HS-5 (cell line): Measurements from ENCODE around the gene EEF1AKMT3.

Experiments used
- DNase-seq: peaks from one replicate; pipeline ENCODE4 v3.0.0-alpha.2; 2012; ENCODE audit warnings: low read depth

The EEF1AKMT3 gene

GRCh38 chr12:57751432-57751787 lies 21.0 kb upstream of the EEF1AKMT3 start:
- DNase-seq = no peak

GRCh38 chr12:57751788-57752667 lies 20.4 kb upstream of the EEF1AKMT3 start, which contains the start of gene CDK4:
TSS of gene CDK4 (minus strand) at chr12:57752310. CDS start at chr12:57751717, 593 bp downstream.
- peak; percentile 95 for DNase-seq

DNA sequence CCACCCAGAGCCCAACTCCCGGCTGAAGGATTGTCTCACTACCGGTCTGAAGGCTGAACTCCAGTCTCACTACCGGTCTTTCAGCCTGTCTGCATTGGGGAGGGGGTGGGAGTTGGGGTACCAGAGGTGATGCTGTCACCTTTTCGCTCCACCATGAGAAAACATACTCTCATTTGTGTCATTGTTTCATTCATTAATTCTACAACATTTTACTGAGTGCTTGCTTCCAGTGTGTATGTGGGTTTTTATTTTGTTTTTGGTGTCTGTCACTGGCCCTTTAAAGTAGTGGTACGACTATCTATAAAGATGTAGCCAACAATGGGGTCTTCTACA lies 19.8 kb upstream of the EEF1AKMT3 start:
- DNase-seq = no peak

GRCh38 chr12:57753756-57754337 lies 18.6 kb upstream of the EEF1AKMT3 start:
- DNase-seq = no peak

GRCh38 chr12:57754411-57755193 lies 17.8 kb upstream of the EEF1AKMT3 start, which contains the start of gene MARCHF9:
TSS of gene MARCHF9 (plus strand) at chr12:57755103. CDS start at chr12:57755529, 426 bp downstream.
- no peak for DNase-seq

DNA sequence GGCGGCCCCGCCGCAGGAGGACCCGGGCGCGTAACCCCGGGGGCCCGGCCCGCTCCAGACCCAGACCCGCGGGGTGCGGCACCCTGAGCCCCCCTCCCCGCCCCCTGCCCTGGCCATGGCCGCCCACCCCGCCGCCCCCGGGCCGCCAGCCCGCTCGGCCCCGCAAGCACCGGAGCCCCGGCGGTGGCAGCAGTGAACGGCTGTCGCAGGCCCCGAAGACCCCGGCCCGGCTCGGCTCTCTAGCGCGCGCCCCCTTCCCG lies 17.3 kb upstream of the EEF1AKMT3 start:
- DNase-seq = no peak

DNA sequence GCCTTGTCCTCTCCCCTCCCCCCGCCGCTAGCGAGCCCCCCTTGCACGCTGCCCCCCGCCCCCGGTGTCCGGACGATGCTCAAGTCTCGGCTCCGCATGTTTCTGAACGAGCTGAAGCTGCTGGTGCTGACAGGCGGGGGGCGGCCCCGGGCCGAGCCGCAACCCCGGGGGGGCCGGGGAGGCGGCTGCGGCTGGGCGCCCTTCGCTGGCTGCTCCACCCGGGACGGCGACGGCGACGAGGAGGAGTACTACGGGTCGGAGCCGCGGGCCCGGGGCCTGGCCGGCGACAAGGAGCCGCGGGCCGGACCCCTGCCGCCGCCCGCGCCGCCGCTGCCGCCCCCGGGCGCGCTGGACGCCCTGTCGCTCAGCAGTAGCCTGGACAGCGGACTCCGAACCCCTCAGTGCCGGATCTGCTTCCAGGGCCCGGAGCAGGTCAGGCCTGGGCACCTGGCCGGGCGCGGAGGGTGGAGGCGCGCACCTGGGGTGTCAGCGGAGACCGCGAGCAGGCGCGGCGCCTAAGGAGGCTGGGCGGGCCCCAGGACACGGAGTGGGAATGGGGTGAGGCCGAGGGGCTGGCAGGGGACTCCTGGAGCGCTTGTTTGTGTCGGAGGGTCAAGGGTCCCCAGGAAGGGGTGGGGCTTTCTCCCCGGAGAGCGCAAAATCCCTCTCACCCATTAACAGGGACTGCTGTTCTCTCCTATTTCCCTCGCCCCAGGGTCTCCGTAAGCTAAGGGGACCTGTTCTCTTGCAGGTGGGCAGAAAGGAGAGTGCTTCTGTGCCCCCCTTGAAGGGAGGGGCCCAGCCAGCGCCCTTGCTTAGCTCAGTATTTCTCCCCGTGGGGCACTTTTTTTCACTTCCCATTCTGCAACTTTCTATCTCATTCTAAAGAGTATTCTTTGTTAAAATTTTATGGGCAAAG lies 16.7 kb upstream of the EEF1AKMT3 start:
- DNase-seq = no peak

- no peak for DNase-seq
Measured at GRCh38 chr12:57756406-57757341, 15.7 kb upstream of the EEF1AKMT3 start.

DNA sequence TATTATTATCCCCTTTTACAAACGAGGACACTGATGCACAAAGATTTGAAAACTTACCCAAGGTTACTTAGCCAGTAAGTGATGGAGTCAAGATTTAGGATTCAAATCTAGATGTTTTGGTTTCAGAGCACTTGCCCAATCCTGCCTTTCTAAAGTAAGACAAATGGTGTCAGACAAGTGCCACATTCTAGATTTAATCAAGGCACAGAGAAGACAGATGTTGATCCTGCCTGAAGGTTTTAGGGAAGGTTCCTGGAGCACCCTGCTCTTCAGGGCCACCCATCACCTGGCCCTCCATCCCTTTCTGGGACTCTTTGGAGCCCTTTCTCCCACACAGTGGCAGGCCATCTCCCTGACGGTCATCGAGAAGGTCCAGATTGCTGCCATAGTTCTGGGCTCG lies 14.6 kb upstream of the EEF1AKMT3 start:
- DNase-seq = no peak

GRCh38 chr12:57758552-57759359 lies 13.7 kb upstream of the EEF1AKMT3 start:
- no peak for DNase-seq

GRCh38 chr12:57759360-57759980 lies 12.9 kb upstream of the EEF1AKMT3 start:
- DNase-seq = no peak

GRCh38 chr12:57760347-57760982 lies 11.9 kb upstream of the EEF1AKMT3 start:
- no peak for DNase-seq

GRCh38 chr12:57761391-57761998 lies 10.9 kb upstream of the EEF1AKMT3 start:
- no peak for DNase-seq

- no peak for DNase-seq
Measured at GRCh38 chr12:57762463-57762862, 10.0 kb upstream of the EEF1AKMT3 start.

- no peak for DNase-seq
Measured at GRCh38 chr12:57763881-57764661, 8.3 kb upstream of the EEF1AKMT3 start.

DNA sequence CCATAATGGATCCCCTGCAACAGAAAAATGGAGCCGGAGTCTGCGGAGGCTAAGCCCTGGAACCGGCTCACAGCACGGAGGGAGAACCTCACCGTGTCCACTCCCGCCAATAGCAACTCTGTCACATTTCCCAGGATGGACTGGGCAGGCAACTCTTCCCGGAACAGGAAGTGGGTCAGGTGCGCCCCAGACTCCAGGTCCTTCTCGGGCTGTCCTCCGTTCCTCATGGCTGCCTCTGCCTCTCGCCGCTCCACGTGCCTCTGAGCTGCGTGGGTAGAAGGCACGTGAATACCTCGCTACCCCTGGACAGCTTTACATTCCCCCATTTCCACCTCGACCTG lies 7.8 kb upstream of the EEF1AKMT3 start:
- no peak for DNase-seq

- no peak for DNase-seq
Measured at GRCh38 chr12:57765003-57765697, 7.3 kb upstream of the EEF1AKMT3 start.
